Endothelial cell of hepatic sinusoid (primary cell): ENCODE data around the gene RPS5.
"Not testable (repeated sequence)": the region's sequence is repeated elsewhere in the genome, so short reads cannot be mapped to it uniquely, and the experiment has no call there.

ENCODE experiments used
- in situ Hi-C: cut with HindIII; loops from 2 replicates; pipeline ENCODE4 v1.10.0; 2017; ENCODE audit warnings: low sequenced_read_pairs

RPS5 gene

GRCh38 chr19:58356766-58357480, 30.1 kb upstream of the RPS5 start:
- in situ Hi-C loops: no loop called here

GRCh38 chr19:58357481-58358145, 29.5 kb upstream of the RPS5 start:
- in situ Hi-C loops: no loop called here

- in situ Hi-C loops: no loop called here
These were observed 25.2 kb upstream of the RPS5 start for GRCh38 chr19:58361900-58362271.

- in situ Hi-C loops: no loop called here
These were observed 24.6 kb upstream of the RPS5 start, which contains the start of gene ZNF497 for GRCh38 chr19:58362272-58362994. ZNF497 (minus strand) TSS chr19:58362751; CDS start chr19:58357635, 5,116 bp downstream.

GRCh38 chr19:58364146-58364545, 22.9 kb upstream of the RPS5 start:
- in situ Hi-C loops: no loop called here

- in situ Hi-C loops: no loop called here
These were observed 20.3 kb upstream of the RPS5 start for GRCh38 chr19:58366585-58367430.

- in situ Hi-C loops: no loop called here
These were observed 19.2 kb upstream of the RPS5 start for GRCh38 chr19:58367698-58368454.

- in situ Hi-C loops: no loop called here
These were observed 18.3 kb upstream of the RPS5 start for GRCh38 chr19:58368561-58369360.

- in situ Hi-C loops: no loop called here
These were observed 14.5 kb upstream of the RPS5 start for GRCh38 chr19:58372311-58373133.

GRCh38 chr19:58374200-58374599, 12.9 kb upstream of the RPS5 start:
- in situ Hi-C loops: no loop called here

GRCh38 chr19:58376724-58377123, 10.3 kb upstream of the RPS5 start:
- in situ Hi-C loops: not testable (repeated sequence)

- in situ Hi-C loops: no loop called here
These were observed 7.8 kb upstream of the RPS5 start for GRCh38 chr19:58379246-58379645.

- in situ Hi-C loops: loop anchor here (5.0 kb wide), 1 partner anchor 77 kb away; no protein-coding TSS in a partner anchor
These were observed 6.9 kb upstream of the RPS5 start for GRCh38 chr19:58380037-58380661.

- in situ Hi-C loops: loop anchor here (5.0 kb wide), 1 partner anchor 76 kb away; no protein-coding TSS in a partner anchor
These were observed 6.2 kb upstream of the RPS5 start, which contains the start of gene ZNF837 for GRCh38 chr19:58380662-58381459. ZNF837 (minus strand) TSS chr19:58381030; CDS start chr19:58369332, 11,698 bp downstream.

- in situ Hi-C loops: loop anchor here (5.0 kb wide), 1 partner anchor 76 kb away; no protein-coding TSS in a partner anchor
These were observed 5.4 kb upstream of the RPS5 start for GRCh38 chr19:58381460-58382212.

GRCh38 chr19:58382997-58383603, 4.0 kb upstream of the RPS5 start:
- in situ Hi-C loops: loop anchor here (5.0 kb wide), 1 partner anchor 74 kb away; no protein-coding TSS in a partner anchor
